Stromal cell of bone marrow (primary cell): ENCODE results near the gene RAB40B.

Experiments
- DNase-seq: peaks from one replicate; pipeline ENCODE4 v3.0.0-alpha.2; 2012; ENCODE audit warnings: low read depth

The RAB40B gene

DNA sequence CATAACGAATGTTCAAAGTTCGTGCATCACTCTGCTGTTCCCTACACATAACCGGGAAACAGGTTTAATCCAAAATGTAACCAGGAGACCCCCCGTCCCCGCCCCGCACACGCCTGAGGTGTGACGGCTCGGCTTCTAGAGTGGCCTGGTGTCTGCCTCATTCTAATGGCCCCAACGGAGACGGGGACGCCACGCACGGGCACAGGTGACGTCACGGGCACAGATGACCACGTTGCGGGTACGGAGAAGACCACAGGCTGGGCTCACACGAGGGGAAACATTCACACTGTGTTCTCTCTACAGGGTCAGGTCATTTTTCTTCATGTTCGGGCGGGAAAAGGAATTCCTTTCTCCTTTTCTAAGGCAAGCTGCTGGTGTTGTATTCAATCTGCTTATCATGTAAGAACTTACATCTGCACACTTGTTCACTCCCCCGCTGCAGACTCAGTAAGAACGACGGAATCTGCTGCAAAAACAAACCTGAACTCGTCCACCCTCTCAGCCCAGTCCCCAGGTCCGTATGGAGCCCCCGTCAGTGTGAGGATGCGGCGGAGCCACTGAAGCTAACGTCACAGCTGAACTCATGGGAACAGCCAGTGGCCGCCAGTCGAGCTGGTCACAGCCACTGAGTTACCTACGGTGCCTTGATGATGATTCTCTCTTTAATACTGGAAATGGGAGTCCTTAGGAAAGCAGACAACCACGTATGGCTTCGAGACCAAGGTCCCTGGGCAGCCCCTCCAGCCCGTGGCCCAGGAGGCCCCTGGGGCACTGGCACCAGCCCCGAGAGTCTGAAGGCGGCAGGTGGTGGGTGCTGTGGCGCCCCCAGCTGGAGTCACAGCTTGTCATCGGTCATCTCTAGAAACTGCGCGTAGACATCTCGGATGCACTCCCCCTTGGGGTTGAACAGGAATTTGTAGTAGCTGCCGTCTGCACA is 83.1 kb downstream of the RAB40B start:
- DNase-seq = no peak

DNA sequence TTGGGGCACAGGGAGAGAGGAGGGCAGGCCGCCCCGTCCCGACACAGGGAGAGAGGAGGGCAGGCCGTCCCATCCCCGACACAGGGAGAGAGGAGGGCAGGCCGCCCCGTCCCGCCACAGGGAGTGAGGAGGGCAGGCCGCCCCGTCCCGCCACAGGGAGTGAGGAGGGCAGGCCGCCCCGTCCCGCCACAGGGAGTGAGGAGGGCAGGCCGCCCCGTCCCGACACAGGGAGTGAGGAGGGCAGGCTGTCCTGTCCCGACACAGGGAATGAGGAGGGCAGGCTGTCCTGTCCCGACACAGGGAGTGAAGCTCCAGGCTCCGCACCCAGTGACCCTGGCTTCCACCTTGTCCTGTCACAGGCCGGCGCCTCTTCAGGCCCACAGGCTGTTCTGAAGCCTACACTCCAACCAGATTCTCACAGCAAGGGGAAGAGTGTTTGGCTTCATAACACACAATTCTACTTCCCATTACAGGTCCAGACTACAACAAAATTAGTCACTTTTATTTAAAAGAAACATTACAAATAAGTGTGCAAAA is 84.3 kb downstream of the RAB40B start:
- no peak for DNase-seq

DNA sequence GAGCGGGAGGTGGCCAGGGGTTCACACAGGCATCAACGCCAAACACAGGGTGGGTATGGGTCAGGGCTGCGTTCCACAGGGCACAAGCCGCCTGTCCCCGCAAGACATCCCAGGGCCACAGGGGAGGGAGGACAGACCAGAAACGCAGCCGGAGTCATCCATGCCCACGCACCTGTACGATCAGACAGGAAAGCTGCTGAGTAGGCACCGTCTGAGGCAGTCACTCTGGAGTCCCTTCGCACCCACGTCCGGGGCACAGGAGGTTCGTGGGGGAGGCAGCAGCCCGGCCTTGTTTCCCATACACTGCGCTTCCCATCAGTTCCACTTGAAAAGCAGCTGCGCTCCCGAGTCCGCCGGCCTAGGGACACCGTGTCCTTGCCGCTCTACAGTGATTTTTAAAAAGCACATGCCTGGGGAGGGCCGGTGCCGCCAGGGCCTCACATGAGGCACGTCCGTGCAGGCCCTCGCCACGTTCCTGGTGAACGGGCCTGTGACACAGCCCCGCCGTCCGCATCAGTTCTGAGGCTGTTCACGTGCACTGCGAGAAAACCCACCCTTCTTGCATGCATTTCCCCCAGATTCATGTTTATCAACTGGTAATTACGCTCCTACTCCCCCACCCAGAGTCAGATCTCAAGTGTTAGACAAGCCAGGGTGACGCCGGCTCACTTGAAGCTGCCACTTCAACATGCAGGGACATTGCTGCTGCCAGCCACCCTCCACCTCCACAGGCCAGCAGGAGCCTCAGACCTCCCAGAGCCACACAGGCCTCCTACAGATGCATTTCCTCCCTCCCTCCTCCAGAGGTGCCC is 85.0 kb downstream of the RAB40B start:
- DNase-seq = no peak

DNA sequence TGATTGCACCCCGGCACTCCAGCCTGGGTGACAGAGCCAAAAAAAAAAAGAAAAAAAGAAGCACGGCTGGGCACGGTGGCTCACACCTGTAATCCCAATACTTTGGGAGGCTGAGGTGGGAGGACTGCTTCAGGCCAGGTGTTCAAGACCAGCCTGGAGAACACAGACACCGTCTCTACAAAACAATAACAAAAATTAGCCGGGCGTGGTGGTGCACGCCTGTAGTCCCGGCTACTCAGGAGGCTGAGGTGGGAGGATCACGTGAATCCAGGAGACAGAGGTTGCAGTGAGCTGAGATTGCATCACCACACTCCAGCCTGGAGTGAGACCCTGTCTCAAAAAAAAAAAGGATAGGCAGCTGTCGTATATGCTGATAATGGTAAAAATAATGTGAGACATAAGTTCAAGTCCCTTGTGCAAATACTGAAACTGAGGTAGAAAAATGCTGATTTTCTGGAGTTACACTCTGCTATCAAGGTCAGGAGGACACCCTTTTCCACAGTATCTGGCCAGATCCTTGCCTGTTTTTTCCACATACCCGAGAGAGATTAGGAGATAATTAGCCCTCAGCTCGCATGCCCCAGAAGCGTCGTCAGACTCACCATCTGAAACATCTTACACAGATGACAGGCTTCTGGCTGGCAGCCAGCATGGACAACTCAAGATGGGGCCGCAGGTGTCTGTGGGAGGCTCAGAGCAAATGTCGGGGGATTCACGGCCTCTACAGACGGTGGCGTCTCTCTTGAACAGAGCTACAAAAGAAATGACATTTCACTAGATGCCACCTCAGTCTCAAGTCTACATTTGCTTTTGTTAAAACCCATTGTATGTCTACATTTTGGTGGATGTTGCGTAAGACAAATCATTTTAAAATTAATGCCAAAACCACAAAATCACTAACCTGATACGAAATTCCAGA is 87.1 kb downstream of the RAB40B start:
- no peak for DNase-seq

DNA sequence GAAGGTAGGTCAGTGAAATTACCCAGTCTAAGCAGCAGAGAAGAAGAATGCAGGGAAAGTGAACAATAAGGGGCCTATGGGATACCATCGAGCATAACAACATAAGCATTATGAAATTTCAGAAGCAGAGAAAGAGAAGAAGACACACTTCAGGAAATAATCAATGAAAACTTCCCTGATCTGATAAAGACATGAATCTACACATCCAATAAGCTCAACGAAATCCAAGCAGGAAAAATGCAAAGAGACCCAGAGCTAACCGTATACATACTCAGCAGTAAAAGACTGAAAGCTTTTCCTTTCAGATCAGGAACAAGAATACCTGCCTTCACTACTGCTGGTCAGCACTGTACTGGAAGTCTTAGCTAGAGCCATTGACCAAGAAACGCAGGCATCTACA is 88.8 kb downstream of the RAB40B start:
- DNase-seq = no peak

DNA sequence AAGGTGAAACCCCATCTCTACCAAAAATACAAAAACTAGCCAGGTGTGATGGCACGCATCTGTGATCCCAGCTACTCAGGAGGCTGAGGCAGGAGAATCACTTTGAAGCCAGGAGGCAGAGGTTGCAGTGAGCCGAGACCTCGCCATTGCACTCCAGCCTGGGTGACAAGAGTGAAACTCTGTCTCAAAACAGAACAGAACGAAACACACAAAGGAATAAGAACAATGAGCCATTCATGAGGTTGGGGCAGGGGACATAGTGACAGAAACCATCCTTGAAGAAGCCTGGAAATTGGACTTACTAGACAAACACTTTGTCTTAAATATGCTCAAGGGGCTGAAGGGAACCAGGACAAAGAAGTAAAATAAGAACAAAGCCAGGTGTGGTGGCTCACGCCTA is 89.7 kb downstream of the RAB40B start:
- DNase-seq = no peak

DNA sequence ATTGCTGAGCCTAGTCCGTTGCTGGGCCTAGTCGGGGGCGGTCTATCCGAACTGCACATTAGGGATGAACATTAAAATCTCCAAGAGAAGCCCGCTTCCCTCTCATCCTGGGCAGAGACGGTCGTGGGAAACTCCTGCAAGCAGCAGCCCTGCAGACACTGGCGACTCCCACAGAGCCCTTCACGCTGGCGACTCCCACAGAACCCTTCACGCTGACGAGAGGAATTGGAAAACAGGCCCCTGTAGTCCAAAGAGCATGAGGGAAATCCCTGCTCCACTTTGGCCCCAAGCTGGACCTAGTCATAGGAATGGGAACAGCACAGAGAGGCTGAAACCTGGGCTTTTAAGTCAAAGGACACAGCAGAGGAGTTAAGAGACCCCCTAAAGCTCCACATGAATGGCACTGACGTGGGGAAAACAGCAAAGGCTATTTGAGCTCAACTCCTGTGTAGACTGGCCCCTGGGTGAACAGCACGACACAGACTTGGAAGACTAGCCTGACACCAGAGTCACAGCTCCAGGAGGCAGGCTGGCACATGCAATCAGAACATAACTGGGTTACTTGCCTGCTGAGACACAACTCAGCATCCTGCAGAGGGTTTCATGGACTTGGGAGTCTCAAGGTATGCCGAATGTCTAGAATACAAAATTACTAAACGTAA is 92.4 kb downstream of the RAB40B start:
- DNase-seq = no peak
